Astrocyte of the hippocampus (primary cell): Measurements from ENCODE around the gene RAB31.
A peak's percentile ranks its signal among the peaks of the same experiment; 100 is the strongest.
"Not testable (repeated sequence)": the region's sequence is repeated elsewhere in the genome, so short reads cannot be mapped to it uniquely, and the experiment has no call there.

Experiments
- DNase-seq: peaks from one replicate; pipeline ENCODE4 v3.0.0; 2011; ENCODE audit warnings: low read depth, low spot score

The RAB31 gene

GRCh38 chr18:9757827-9758621 lies 49.9 kb downstream of the RAB31 start:
- DNase-seq, result peak; percentile 68

- no peak for DNase-seq
Measured at GRCh38 chr18:9758624-9759075, 50.5 kb downstream of the RAB31 start.

GRCh38 chr18:9760641-9761040 lies 52.5 kb downstream of the RAB31 start:
- no peak for DNase-seq

GRCh38 chr18:9762526-9762925 lies 54.4 kb downstream of the RAB31 start:
- DNase-seq, result no peak

- DNase-seq, result no peak
Measured at GRCh38 chr18:9763157-9763556, 55.1 kb downstream of the RAB31 start.

- peak; percentile 69 for DNase-seq
Measured at GRCh38 chr18:9764011-9764481, 55.9 kb downstream of the RAB31 start.

GRCh38 chr18:9765501-9765900 lies 57.4 kb downstream of the RAB31 start:
- no peak for DNase-seq

- DNase-seq, result no peak
Measured at GRCh38 chr18:9766076-9766481, 58.0 kb downstream of the RAB31 start.

- no peak for DNase-seq
Measured at GRCh38 chr18:9766740-9767139, 58.6 kb downstream of the RAB31 start.

GRCh38 chr18:9768071-9768691 lies 60.1 kb downstream of the RAB31 start:
- not testable (repeated sequence) for DNase-seq

- DNase-seq, result not testable (repeated sequence)
Measured at GRCh38 chr18:9770111-9770510, 62.0 kb downstream of the RAB31 start.

GRCh38 chr18:9771261-9771976 lies 63.3 kb downstream of the RAB31 start:
- DNase-seq, result peak; percentile 81

- DNase-seq, result no peak
Measured at GRCh38 chr18:9771977-9772660, 64.0 kb downstream of the RAB31 start.

GRCh38 chr18:9772847-9773677 lies 65.0 kb downstream of the RAB31 start:
- no peak for DNase-seq

GRCh38 chr18:9774150-9774549 lies 66.0 kb downstream of the RAB31 start:
- no peak for DNase-seq

GRCh38 chr18:9775178-9775577 lies 67.1 kb downstream of the RAB31 start:
- DNase-seq, result no peak

GRCh38 chr18:9779630-9780029 lies 71.5 kb downstream of the RAB31 start:
- no peak for DNase-seq

- peak; percentile 82 for DNase-seq
Measured at GRCh38 chr18:9782073-9782857, 74.2 kb downstream of the RAB31 start.

- DNase-seq, result no peak
Measured at GRCh38 chr18:9786631-9787030, 78.5 kb downstream of the RAB31 start.

- DNase-seq, result no peak
Measured at GRCh38 chr18:9787036-9787435, 78.9 kb downstream of the RAB31 start.
